ENCODE results near the gene RANGAP1.
A peak's percentile ranks its signal among the peaks of the same experiment; 100 is the strongest.
"Not testable (repeated sequence)": the region's sequence is repeated elsewhere in the genome, so short reads cannot be mapped to it uniquely, and the experiment has no call there.

RANGAP1 gene

DNA sequence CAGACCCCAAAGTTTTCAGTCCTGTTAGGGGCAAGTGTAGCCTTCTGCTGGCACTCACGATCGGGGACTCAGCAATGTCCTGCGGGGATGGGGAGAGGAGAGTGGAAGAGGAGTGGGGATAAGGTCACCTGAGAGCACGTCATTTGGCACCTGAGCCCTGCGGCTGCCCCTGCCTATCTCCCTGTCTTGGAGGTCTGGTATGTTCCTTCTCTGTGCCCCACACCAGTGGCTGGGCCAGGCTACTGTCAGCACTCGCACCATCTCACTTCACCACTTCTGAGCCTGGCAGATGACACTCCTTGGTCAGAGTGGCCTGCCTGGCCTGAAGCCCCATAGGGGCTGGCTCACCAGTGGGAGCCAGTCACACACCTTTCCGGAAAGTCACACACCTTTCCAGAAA is 25.1 kb downstream of the RANGAP1 start:
- no peak for DNase-seq (ENCODE audit: low read depth)
- no peak overlapping the region for H3K4me3 ChIP-seq (ENCODE audit: low read depth, low read length)
- TF ChIP-seq, protein P1, sequence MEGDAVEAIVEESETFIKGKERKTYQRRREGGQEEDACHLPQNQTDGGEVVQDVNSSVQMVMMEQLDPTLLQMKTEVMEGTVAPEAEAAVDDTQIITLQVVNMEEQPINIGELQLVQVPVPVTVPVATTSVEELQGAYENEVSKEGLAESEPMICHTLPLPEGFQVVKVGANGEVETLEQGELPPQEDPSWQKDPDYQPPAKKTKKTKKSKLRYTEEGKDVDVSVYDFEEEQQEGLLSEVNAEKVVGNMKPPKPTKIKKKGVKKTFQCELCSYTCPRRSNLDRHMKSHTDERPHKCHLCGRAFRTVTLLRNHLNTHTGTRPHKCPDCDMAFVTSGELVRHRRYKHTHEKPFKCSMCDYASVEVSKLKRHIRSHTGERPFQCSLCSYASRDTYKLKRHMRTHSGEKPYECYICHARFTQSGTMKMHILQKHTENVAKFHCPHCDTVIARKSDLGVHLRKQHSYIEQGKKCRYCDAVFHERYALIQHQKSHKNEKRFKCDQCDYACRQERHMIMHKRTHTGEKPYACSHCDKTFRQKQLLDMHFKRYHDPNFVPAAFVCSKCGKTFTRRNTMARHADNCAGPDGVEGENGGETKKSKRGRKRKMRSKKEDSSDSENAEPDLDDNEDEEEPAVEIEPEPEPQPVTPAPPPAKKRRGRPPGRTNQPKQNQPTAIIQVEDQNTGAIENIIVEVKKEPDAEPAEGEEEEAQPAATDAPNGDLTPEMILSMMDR (conservative IDR thresholded peaks at IDR 0.05; ENCODE audit: low read depth, low read length), result no peak

GRCh38 chr22:41259756-41260155 is 26.2 kb downstream of the RANGAP1 start:
- not testable (repeated sequence) for H3K4me3 ChIP-seq (ENCODE audit: low read depth, low read length); DNase-seq (ENCODE audit: low read depth)

GRCh38 chr22:41257696-41258095 is 28.3 kb downstream of the RANGAP1 start:
- no peak for DNase-seq (ENCODE audit: low read depth)
- TF ChIP-seq, protein P1 (conservative IDR thresholded peaks at IDR 0.05; ENCODE audit: low read depth, low read length), result no peak
- no peak overlapping the region for H3K4me3 ChIP-seq (ENCODE audit: low read depth, low read length)

GRCh38 chr22:41256254-41257253 is 29.4 kb downstream of the RANGAP1 start:
- TF ChIP-seq, protein P1 (conservative IDR thresholded peaks at IDR 0.05; ENCODE audit: low read depth, low read length), result peak; percentile 42
- no peak overlapping the region for H3K4me3 ChIP-seq (ENCODE audit: low read depth, low read length)
- peak; percentile 94 for DNase-seq (ENCODE audit: low read depth)

DNA sequence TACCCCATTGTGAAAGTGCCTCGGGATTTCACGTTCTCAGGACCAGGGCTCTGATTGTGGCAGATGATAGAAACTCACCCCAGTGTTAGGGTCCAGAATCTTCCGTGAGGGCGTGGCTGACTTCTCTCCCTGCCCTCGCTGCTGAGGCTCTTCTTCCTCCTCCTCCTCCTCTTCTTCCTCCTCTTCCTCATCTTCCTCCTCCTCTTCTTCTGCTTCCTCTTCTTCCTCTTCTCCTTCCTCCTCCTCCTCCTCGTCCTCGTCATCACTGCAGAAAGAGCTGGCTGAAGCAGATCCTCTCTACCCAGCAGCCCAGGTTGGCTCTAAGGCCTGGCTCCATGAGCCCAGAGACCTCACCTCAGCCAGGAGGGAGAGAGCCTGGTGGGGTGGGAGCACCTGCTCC is 31.8 kb downstream of the RANGAP1 start:
- no peak overlapping the region for H3K4me3 ChIP-seq (ENCODE audit: low read depth, low read length)
- no peak for DNase-seq (ENCODE audit: low read depth)
- TF ChIP-seq, protein P1 (conservative IDR thresholded peaks at IDR 0.05; ENCODE audit: low read depth, low read length), result no peak

- no peak for DNase-seq (ENCODE audit: low read depth)
- TF ChIP-seq, protein P1 (conservative IDR thresholded peaks at IDR 0.05; ENCODE audit: low read depth, low read length), result no peak
These were observed 33.6 kb downstream of the RANGAP1 start for GRCh38 chr22:41252365-41252764.

GRCh38 chr22:41250127-41250526 is 35.9 kb downstream of the RANGAP1 start:
- H3K4me3 ChIP-seq (ENCODE audit: low read depth, low read length), result no peak overlapping the region
- no peak for DNase-seq (ENCODE audit: low read depth)
- TF ChIP-seq, protein P1 (conservative IDR thresholded peaks at IDR 0.05; ENCODE audit: low read depth, low read length), result no peak

More at GRCh38 chr22:41252365-41252764, 33.6 kb downstream of the RANGAP1 start:
- H3K4me3 ChIP-seq (ENCODE audit: low read depth, low read length), result no peak overlapping the region
